HG02943 (cell line): ENCODE measurements around the gene SYN1.
A peak's percentile ranks its signal among the peaks of the same experiment; 100 is the strongest.
"Not testable (repeated sequence)": the region's sequence is repeated elsewhere in the genome, so short reads cannot be mapped to it uniquely, and the experiment has no call there.

Experiments used
- ATAC-seq: cut with Tn5 transposase; IDR thresholded peaks from one replicate; pipeline ENCODE4 v1.9.1; 2021; ENCODE audit warnings: mild to moderate bottlenecking, low read depth, moderate library complexity; ENCODE audit not compliant: unreplicated experiment

Gene SYN1

DNA sequence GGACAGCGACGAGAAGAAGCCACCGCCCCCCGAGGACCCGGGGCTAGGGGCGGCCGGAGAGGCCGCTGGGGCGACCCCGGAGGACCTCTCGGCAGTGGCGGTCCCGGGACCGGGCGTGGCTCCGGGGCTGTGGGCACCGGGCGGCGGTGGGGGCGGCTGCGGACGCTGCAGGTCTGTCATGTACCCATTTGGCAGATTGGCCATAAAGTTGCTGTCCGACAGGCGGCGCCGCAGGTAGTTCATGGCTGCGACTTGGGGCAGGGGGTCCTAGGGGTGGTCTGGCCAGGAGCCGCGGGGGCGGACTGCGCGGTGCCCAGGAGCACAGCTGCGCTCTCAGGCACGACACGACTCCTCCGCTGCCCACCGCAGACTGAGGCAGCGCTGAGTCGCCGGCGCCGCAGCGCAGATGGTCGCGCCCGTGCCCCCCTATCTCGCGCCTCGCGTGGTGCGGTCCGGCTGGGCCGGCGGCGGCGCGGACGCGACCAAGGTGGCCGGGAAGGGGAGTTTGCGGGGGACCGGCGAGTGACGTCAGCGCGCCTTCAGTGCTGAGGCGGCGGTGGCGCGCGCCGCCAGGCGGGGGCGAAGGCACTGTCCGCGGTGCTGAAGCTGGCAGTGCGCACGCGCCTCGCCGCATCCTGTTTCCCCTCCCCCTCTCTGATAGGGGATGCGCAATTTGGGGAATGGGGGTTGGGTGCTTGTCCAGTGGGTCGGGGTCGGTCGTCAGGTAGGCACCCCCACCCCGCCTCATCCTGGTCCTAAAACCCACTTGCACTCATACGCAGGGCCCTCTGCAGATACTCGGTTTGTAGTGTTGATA lies at the start of gene SYN1:
Gene SYN1 (minus strand): TSS at position 372 of the 817 bp plus-strand sequence. CDS start 129 bp downstream, at position 243.
- peak; percentile 61 for ATAC-seq

DNA sequence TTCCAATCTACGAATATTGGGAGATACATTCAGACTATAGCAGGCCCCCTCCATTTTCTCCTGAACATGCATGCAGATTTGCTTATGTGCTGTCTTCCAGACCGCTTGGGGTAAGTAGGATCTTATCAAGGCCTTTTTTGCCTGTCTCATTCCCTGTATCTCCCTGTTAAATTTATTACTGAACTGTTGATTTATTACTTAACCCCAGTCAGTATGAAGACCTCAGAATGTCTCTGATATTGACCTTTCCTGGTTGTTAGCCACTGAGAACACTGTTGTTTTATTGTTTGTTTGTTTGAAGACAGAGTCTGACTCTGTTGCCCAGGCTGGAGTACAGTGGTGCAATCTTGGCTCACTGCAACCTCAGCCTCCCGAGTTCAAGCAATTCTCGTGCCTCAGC lies 46.1 kb upstream of the SYN1 start:
- ATAC-seq: not testable (repeated sequence)

GRCh38 chrX:47664737-47665136 lies 45.1 kb upstream of the SYN1 start:
- ATAC-seq: no peak

DNA sequence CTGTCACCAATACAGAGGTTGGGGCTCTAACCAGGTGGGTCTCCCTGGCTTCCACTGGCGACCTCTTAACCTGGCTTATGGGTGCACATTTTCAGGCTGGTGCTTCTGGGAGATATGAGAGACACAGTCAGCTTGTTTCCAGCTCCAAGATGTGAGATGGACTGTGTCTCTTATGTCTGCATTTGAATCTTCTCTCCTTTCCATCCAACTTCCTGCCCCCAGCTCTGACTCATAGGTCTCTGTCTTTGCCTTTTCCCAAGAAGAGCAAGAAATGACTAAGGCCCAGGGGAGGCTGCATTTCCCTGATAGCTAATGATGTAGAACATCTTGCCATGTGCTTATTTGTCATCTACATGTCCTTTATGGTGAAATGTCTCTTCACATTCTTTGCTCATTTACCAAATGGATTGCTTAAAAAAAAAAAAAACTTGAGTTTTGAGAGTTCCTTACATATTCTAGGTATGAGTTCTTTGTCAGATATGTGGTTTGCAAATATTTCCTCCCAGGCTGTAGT lies 42.5 kb upstream of the SYN1 start:
- ATAC-seq: no peak

- no peak for ATAC-seq
Observed at GRCh38 chrX:47661539-47661938, 41.9 kb upstream of the SYN1 start.

DNA sequence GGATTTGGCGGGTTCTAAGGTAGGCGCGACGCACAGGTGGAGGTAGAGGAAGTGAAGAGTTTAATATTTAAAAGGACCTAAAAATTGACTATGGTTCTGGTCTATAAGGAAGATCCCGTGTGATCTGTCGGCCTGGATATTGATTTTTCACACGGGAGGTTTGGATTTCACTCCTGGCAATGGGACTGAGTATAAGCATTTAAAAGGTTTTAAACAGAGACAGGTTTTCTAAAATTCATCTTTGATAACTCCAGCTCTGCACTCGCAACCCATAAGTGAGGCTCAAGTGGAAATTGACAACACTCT lies 39.7 kb upstream of the SYN1 start:
- ATAC-seq: no peak

GRCh38 chrX:47658684-47659420 lies 39.2 kb upstream of the SYN1 start, which contains the start of gene UXT:
UXT (minus strand) TSS chrX:47659180; CDS start chrX:47658927, 253 bp downstream.
- peak; percentile 80 for ATAC-seq

DNA sequence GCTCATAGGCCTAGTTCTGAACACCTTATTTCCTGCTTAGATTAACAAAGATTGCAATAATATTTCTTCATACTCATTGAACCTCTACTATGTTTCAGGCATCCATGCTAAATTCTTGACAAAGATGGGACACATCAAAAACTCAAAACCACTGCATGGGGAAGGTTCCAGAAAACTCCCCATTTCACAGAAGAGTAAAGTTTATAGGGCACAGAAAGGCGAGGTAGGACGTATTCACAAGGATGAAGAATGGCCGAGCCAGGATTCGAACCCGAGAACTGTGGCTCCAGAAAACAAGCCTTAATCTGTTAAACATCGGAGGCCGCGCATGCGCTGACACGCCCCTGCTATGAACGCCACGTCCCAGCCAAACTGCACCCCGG lies 38.6 kb upstream of the SYN1 start:
- ATAC-seq: no peak

DNA sequence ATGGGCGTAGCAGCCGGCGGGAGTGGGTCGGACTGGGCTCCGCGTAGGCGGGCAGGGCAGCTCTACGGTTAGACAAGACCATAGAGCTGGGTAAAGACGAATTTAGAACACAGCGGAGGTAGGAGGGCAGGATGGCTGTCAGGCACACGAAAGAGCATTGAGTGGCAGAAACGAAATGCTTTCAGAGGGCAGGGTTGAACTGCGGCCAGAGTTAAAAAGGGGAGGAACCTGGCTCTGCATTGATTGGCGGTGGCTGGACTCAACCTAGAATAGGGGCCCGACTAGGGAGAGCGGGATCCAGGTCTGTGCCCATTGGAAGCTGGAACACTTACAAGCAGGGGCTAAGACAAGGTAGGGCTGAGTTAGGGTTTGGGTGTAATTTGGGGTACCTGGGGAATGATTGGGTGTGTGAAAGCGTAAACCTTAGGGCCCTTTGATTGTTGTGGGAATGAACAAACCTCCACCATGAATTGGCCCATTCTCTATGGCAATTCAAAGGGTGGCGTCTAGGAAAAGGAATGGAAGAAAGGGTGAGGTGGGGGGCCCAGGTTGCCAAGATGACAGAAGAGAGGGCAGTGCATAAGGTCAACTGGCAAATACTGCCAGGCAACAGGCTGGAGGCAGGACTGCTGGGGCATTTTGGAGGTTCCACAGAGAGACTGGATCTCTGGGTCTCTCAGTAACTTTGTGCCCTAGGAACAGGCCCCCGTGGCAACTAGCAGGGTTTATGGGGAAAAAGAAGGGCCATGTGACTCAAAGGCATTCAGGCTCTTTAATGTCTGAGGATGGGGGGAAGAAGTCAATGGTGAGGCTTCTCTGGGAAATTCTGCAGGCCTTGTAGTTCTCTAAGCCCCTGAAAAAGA lies 31.6 kb upstream of the SYN1 start:
- no peak for ATAC-seq

- peak; percentile 89 for ATAC-seq
Observed at GRCh38 chrX:47650164-47651042, 30.7 kb upstream of the SYN1 start, which contains the start of gene ELK1. ELK1 (minus strand) TSS chrX:47650563; CDS start chrX:47641441, 9,122 bp downstream.

DNA sequence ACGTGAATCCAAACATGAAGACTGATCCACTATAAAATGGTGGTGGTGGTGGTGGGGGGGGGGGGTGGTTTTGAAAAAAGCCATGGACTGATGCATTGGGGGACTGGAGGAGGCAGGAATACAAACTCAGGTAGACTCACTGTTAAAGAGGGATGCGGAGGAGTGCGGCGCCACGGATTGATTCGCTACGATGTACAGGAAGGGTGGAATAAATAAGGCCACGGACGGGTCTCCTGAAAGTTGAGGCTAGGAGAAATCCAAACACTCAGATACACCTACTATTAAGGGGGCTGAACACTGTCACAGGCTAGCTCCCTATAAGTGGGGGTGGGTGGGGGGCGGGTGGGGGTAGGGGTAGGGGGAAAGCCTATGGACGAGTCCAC lies 30.1 kb upstream of the SYN1 start:
- ATAC-seq: no peak

- no peak for ATAC-seq
Observed at GRCh38 chrX:47649271-47649670, 29.6 kb upstream of the SYN1 start.

DNA sequence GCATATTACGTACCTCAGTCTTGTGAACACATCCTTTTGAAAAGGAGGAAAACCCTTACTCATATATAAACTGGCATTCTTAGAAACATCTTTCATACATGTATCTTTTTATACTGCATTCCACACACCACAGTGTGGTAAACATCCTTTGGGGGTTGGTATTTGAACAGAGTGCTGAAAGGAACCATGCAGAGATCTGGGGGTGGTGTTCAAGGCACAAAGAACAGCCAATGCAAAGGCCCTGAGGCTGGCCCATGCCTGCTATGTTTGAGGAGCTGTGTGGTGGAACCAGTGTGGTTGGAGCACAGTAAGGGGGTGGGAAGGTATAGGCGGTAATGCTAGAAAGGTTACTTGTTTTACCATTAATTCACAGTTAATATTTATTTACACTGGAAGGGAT lies 28.7 kb upstream of the SYN1 start:
- ATAC-seq: no peak

DNA sequence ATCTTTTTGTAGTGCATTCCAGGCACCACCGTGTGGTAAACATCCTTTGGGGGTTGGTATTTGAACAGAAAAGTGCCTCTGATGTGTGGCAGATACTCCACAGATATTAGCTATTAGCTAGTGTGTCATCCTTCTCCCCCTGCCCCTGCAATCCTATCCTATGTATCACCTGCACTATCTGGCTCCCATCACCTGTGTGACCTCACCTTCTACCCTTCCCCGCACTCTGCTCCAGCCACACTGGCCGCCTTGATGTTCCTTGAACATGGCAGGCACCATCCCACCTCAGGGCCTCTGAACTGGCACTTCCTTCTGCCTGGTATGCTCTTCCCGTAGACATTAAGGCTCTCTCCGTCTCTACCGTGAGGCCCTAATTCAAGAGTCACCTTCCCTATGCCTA lies 27.0 kb upstream of the SYN1 start:
- ATAC-seq: no peak

GRCh38 chrX:47645530-47645929 lies 25.9 kb upstream of the SYN1 start:
- no peak for ATAC-seq

DNA sequence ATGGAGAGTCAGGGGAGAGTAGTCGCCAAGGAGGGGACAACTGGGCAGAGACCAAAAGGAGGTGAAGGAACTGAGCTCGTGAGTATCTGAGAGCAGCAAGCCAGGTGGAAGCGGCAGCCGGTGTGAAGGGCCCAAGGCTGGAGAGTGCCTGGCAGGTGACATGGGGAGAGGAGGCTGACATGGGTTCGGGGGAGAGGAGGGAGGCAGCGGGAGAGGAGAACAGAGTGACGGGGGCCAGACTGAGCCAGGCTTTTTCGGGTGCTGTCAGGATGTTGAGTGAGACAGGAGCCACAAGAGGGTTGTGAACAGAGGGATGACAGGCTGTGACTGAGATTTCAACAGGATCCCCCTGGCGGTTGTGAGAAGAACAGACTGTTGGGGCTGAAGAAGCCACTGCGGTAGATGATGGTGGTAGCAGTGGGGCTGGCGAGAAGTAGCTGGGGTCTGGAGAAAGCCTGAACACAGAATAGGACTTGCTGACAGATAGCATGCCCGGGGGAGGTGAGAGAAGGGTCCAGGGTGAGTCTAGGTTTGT lies 25.0 kb upstream of the SYN1 start:
- no peak for ATAC-seq

GRCh38 chrX:47643926-47644325 lies 24.3 kb upstream of the SYN1 start:
- ATAC-seq: no peak

DNA sequence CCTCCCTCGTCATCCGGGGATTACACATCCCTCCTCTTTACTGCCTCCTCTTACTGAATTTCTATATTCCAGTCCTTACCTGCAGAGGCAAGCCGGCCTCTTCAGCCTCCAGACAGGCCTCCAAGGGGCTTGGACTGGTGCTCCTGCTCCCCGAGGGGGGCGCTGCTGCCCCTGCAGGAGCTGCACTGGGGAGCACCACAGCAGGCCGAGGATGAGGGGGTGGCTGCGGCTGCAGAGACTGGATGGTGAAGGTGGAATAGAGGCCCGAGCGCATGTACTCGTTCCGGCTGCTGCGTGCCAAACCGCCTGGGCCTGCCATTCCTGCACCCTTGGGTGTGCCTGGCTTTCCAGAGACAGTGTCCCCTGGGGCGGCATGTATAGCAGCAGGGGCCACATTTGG lies 19.2 kb upstream of the SYN1 start:
- ATAC-seq: no peak

DNA sequence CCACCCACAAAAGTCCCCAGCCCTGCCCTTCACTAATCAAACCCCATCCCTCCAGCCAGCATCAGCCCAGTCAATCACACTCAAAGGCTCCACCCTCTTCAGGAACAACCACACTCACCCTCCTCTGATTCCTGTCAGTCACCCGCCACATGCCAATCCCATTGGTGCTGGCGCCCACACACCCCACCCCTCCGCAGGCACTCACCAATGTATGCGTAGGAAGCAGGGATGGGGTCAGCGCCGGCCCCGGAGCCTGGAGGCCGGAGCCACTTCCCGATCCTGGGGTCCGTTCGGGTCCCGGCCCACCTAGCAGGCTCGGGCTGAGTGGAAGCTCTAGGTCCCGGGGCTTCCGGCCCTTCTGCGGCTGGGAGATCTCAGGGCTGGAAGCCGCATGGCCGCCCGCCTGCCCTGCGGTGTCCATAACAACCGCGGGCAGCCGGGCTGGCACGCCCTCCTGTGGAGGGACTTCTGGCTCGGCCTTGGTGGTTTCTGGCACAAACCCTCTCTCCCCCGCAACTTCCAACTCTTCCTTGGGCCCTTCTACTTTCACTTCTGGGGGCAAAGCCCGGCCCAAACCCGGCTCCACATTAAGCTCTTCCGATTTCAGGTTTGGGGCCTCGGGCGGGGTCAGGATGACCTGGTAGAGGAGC lies 18.0 kb upstream of the SYN1 start:
- ATAC-seq: no peak
